Measurements from ENCODE around the gene BNC1. TPM values are rescaled to one million over a fixed set of nuclear protein-coding genes. Genes with fewer than 3 reads are reported as not detected.

BNC1 gene
- total RNA-seq, result 0.42 TPM
- long read RNA-seq, result 0 reads

GRCh38 chr15:83284559-83285283 is at the start of gene BNC1:
Gene BNC1 (minus strand): TSS chr15:83284664. CDS start chr15:83284628, 36 bp downstream.
- no peak for DNase-seq (ENCODE audit: low spot score)

GRCh38 chr15:83327041-83327440 is 42.6 kb upstream of the BNC1 start:
- DNase-seq (ENCODE audit: low spot score), result no peak

GRCh38 chr15:83324799-83325198 is 40.3 kb upstream of the BNC1 start:
- no peak for DNase-seq (ENCODE audit: low spot score)

- no peak for DNase-seq (ENCODE audit: low spot score)
Measured at GRCh38 chr15:83323296-83323711, 38.8 kb upstream of the BNC1 start.

- DNase-seq (ENCODE audit: low spot score), result no peak
Measured at GRCh38 chr15:83322691-83323090, 38.2 kb upstream of the BNC1 start.

- no peak for DNase-seq (ENCODE audit: low spot score)
Measured at GRCh38 chr15:83322061-83322460, 37.6 kb upstream of the BNC1 start.

GRCh38 chr15:83320844-83321243 is 36.4 kb upstream of the BNC1 start:
- DNase-seq (ENCODE audit: low spot score), result no peak

- DNase-seq (ENCODE audit: low spot score), result no peak
Measured at GRCh38 chr15:83320404-83320803, 35.9 kb upstream of the BNC1 start.

- no peak for DNase-seq (ENCODE audit: low spot score)
Measured at GRCh38 chr15:83319771-83320170, 35.3 kb upstream of the BNC1 start.

GRCh38 chr15:83318861-83319415 is 34.5 kb upstream of the BNC1 start:
- no peak for DNase-seq (ENCODE audit: low spot score)

- no peak for DNase-seq (ENCODE audit: low spot score)
Measured at GRCh38 chr15:83318036-83318435, 33.6 kb upstream of the BNC1 start.

GRCh38 chr15:83312071-83312470 is 27.6 kb upstream of the BNC1 start:
- no peak for DNase-seq (ENCODE audit: low spot score)

- no peak for DNase-seq (ENCODE audit: low spot score)
Measured at GRCh38 chr15:83310521-83311456, 26.3 kb upstream of the BNC1 start.

- DNase-seq (ENCODE audit: low spot score), result no peak
Measured at GRCh38 chr15:83308671-83309070, 24.2 kb upstream of the BNC1 start.

GRCh38 chr15:83306561-83306960 is 22.1 kb upstream of the BNC1 start:
- no peak for DNase-seq (ENCODE audit: low spot score)

- no peak for DNase-seq (ENCODE audit: low spot score)
Measured at GRCh38 chr15:83305704-83306291, 21.3 kb upstream of the BNC1 start.

GRCh38 chr15:83304861-83305703 is 20.6 kb upstream of the BNC1 start:
- DNase-seq (ENCODE audit: low spot score), result no peak

- DNase-seq (ENCODE audit: low spot score), result no peak
Measured at GRCh38 chr15:83303535-83303934, 19.1 kb upstream of the BNC1 start.

- no peak for DNase-seq (ENCODE audit: low spot score)
Measured at GRCh38 chr15:83300826-83301225, 16.4 kb upstream of the BNC1 start.

GRCh38 chr15:83299462-83299861 is 15.0 kb upstream of the BNC1 start:
- DNase-seq (ENCODE audit: low spot score), result no peak

- no peak for DNase-seq (ENCODE audit: low spot score)
Measured at GRCh38 chr15:83295417-83295816, 11.0 kb upstream of the BNC1 start.

Measured in mesenteric fat pad (tissue), 1 donor.